GM19025 (cell line): ENCODE data around the gene HASPIN.
"Not testable (repeated sequence)": the region's sequence is repeated elsewhere in the genome, so short reads cannot be mapped to it uniquely, and the experiment has no call there.

ENCODE experiments used
- ATAC-seq: cut with Tn5 transposase; IDR thresholded peaks from one replicate; pipeline ENCODE4 v1.9.1; 2021; ENCODE audit warnings: mild to moderate bottlenecking, low read depth, moderate library complexity; ENCODE audit not compliant: unreplicated experiment

HASPIN gene

GRCh38 chr17:3695723-3696411 lies 27.8 kb upstream of the HASPIN start, which contains the start of gene P2RX5:
TSS of gene P2RX5 (minus strand) at chr17:3696155. CDS start at chr17:3696005, 150 bp downstream.
- no peak for ATAC-seq

- no peak for ATAC-seq
Observed at GRCh38 chr17:3697103-3697476, 26.6 kb upstream of the HASPIN start.

GRCh38 chr17:3698139-3698538 lies 25.6 kb upstream of the HASPIN start:
- ATAC-seq, result no peak

- ATAC-seq, result no peak
Observed at GRCh38 chr17:3699951-3700350, 23.8 kb upstream of the HASPIN start.

GRCh38 chr17:3702041-3702539 lies 21.6 kb upstream of the HASPIN start:
- not testable (repeated sequence) for ATAC-seq

GRCh38 chr17:3704931-3705717 lies 18.6 kb upstream of the HASPIN start:
- no peak for ATAC-seq

GRCh38 chr17:3705718-3705984 lies 18.1 kb upstream of the HASPIN start:
- not testable (repeated sequence) for ATAC-seq

- ATAC-seq, result no peak
Observed at GRCh38 chr17:3708366-3708765, 15.3 kb upstream of the HASPIN start.

- ATAC-seq, result peak; percentile 91
Observed at GRCh38 chr17:3710951-3711383, 12.7 kb upstream of the HASPIN start.

- no peak for ATAC-seq
Observed at GRCh38 chr17:3712811-3713463, 10.8 kb upstream of the HASPIN start.

GRCh38 chr17:3715296-3715695 lies 8.4 kb upstream of the HASPIN start:
- no peak for ATAC-seq

GRCh38 chr17:3718201-3718600 lies 5.5 kb upstream of the HASPIN start:
- no peak for ATAC-seq

GRCh38 chr17:3719265-3719664 lies 4.4 kb upstream of the HASPIN start:
- ATAC-seq, result no peak

- ATAC-seq, result no peak
Observed at GRCh38 chr17:3722716-3723115, 987 bp upstream of the HASPIN start.

- ATAC-seq, result no peak
Observed at GRCh38 chr17:3723188-3723555, 531 bp upstream of the HASPIN start.

- no peak for ATAC-seq
Observed at GRCh38 chr17:3724378-3725077, 825 bp downstream of the HASPIN start.

- no peak for ATAC-seq
Observed at GRCh38 chr17:3727041-3727440, 3.3 kb downstream of the HASPIN start.

- ATAC-seq, result not testable (repeated sequence)
Observed at GRCh38 chr17:3728099-3728498, 4.4 kb downstream of the HASPIN start.

- no peak for ATAC-seq
Observed at GRCh38 chr17:3729881-3730280, 6.2 kb downstream of the HASPIN start.

GRCh38 chr17:3730881-3731429 lies 7.3 kb downstream of the HASPIN start:
- ATAC-seq, result no peak

- ATAC-seq, result no peak
Observed at GRCh38 chr17:3732210-3732621, 8.5 kb downstream of the HASPIN start.
